ENCODE results near the gene ALK. TPM values are rescaled to one million over a fixed set of nuclear protein-coding genes. Genes with fewer than 3 reads are reported as not detected.

Gene ALK
- polyA plus RNA-seq, 2 of the 4 experiments (the other 2 are of a cell fraction) = not detected

DNA sequence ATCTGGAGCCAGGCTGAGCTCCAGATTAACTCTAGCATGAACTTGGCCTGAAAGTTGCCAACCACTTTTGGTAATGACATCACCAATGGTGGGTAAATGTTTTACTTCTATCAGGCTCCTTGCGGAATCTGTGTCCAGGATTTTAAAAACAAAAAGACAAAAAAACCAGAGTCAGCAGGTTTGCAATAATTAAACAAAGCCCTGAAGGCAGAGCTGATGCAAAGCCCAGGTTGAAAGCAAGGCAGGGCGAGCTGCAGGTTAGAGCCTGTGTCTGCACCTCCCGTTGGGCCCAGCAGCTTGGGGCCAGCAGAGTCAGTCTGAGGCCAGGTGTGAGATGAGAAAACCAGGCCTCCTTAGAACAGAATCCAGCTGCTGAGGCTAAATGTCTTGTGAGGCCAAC, 29.1 kb upstream of the ALK start:
- WGBS (ENCODE audit: missing lambda C conversion rate) = 31% methylated on average over 3 of the region's 3 CpGs
- Histone ChIP-seq H3K4me3 (no peak overlapping the region), H3K4me2 (no peak overlapping the region), H3K27ac (no peak overlapping the region), H3K4me1 (no peaks in the 10 kb centered on the region), H3K9me3 (no peaks in the 10 kb centered on the region)
- no peak for DNase-seq (ENCODE audit: low read depth in 1 of 2, low spot score in 1 of 2)
- CTCF ChIA-PET = interaction anchor here (0.6 to 1.1 kb wide), 3 partner anchors 25 to 641 kb away, joined by 3 read pairs; no protein-coding TSS in a partner anchor
- peak; percentile 66 for TF ChIP-seq MAFK (IDR thresholded peaks at IDR 0.05; ENCODE audit: partially characterized antibody)
- no peak for TF ChIP-seq NFE2L2 (conservative IDR thresholded peaks at IDR 0.05; ENCODE audit: low read length)
- POLR2A ChIA-PET = no interaction called here
- FAIRE-seq = no peak
- no peak for ATAC-seq

DNA sequence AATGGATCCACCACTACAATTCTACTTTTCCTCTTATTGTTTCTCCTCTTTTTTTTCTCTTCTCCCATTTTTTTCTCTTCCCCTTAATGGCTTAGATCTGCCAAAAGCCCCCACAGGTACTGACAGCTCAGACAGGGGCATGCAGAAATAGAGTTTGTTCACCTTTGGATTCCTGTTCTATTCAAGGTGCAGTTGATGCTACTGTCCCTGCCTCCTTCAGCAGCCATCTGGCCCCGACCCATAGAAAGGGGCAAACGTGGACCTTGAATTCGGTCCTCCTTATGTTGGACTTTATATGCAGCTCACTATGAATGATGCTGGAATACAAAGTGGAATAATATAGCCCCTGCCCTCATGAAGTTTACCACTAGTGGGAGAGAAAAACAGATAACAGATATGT, 27.7 kb upstream of the ALK start:
- POLR2A ChIA-PET = no interaction called here
- Histone ChIP-seq H3K27ac (no peak overlapping the region), H3K4me2 (no peak overlapping the region), H3K9me3 (no peaks in the 10 kb centered on the region), H3K4me1 (no peaks in the 10 kb centered on the region), H3K4me3 (no peak overlapping the region)
- TF ChIP-seq RAD21 (conservative IDR thresholded peaks at IDR 0.05 in 1 of 2, IDR thresholded peaks at IDR 0.05 in 1 of 2) (no peak), CTCF (IDR thresholded peaks at IDR 0.05) (no peak)
- CTCF ChIA-PET = interaction anchor here (1.4 to 1.8 kb wide), 3 partner anchors 21 to 78 kb away, joined by 3 to 6 read pairs (median 4); no protein-coding TSS in a partner anchor
- no peak for ATAC-seq
- no peak for FAIRE-seq
- DNase-seq (ENCODE audit: low read depth in 1 of 2, low spot score in 1 of 2) = no peak
- 2% methylated on average over 3 of the region's 3 CpGs for WGBS (ENCODE audit: missing lambda C conversion rate)

DNA sequence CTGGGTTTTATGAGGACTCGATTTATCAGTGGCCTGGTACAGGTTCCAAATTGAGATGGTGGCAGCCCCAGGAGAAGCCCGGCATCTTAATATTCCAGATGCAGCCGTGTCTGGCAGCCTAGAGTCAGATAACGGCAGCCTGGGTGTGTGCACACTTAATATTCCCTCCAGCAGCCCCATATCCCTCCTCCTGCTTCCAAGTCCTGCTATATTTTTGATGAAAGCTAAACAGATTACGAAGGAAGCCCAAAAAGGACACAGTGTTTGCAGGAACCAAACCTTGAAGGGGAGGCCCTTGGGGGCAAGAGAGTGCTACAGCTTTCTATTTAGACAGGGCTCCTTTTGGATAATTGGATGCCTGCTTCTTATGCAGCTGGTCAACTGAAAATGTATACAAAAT, 25.1 kb upstream of the ALK start:
- 1% methylated on average over 5 of the region's 5 CpGs for WGBS (ENCODE audit: missing lambda C conversion rate)
- ATAC-seq (no peak), DNase-seq (ENCODE audit: low read depth in 1 of 2, low spot score in 1 of 2) (no peak), FAIRE-seq (no peak)
- Histone ChIP-seq H3K4me2 (no peak overlapping the region), H3K4me1 (no peaks in the 10 kb centered on the region), H3K27ac (no peak overlapping the region), H3K4me3 (no peak overlapping the region), H3K9me3 (no peaks in the 10 kb centered on the region; the same call in 2 of the 3 replicates)
- CTCF ChIA-PET = interaction anchor here (1.2 to 1.9 kb wide), 3 partner anchors 10 to 80 kb away, joined by 3 to 5 read pairs (median 4); no protein-coding TSS in a partner anchor
- no peak for TF ChIP-seq RNF2 (IDR thresholded peaks at IDR 0.05; ENCODE audit: borderline replicate concordance, low read depth)
- no peak for TF ChIP-seq PHF8 (IDR thresholded peaks at IDR 0.05; ENCODE audit: borderline replicate concordance, low read depth)
- no peak for TF ChIP-seq RAD21 (conservative IDR thresholded peaks at IDR 0.05 in 1 of 2, IDR thresholded peaks at IDR 0.05 in 1 of 2)
- no peak for TF ChIP-seq EHF (CRISPR knock-in tag; IDR thresholded peaks at IDR 0.05)
- TF ChIP-seq MAFK (IDR thresholded peaks at IDR 0.05; ENCODE audit: partially characterized antibody) = no peak
- POLR2A ChIA-PET = no interaction called here

- no peak overlapping the region for H3K27ac ChIP-seq
- DNase-seq (ENCODE audit: low read depth in 1 of 2, low spot score in 1 of 2) = no peak
- ATAC-seq = no peak
- CTCF ChIA-PET = interaction anchor here (2.6 kb wide), 1 partner anchor 20 kb away, joined by 11 read pairs; no protein-coding TSS in a partner anchor
- no peaks in the 10 kb centered on the region; the same call in 2 of the 3 replicates for H3K9me3 ChIP-seq
- 4% methylated on average over 3 of the region's 3 CpGs for WGBS (ENCODE audit: missing lambda C conversion rate)
- no peak overlapping the region for H3K4me2 ChIP-seq
- FAIRE-seq = no peak
- no peak for TF ChIP-seq MAZ (IDR thresholded peaks at IDR 0.05; ENCODE audit: borderline replicate concordance, low read depth, low read length)
- no peak for TF ChIP-seq RAD21 (conservative IDR thresholded peaks at IDR 0.05 in 1 of 2, IDR thresholded peaks at IDR 0.05 in 1 of 2)
- no peak for TF ChIP-seq ZSCAN20 (CRISPR knock-in tag; IDR thresholded peaks at IDR 0.05)
- H3K4me3 ChIP-seq = no peak overlapping the region
- POLR2A ChIA-PET = interaction anchor here (0.6 kb wide), 1 partner anchor 36 kb away, joined by 3 read pairs; no protein-coding TSS in a partner anchor
- no peaks in the 10 kb centered on the region for H3K4me1 ChIP-seq
Observed at GRCh38 chr2:29942711-29943110, 21.3 kb upstream of the ALK start.

DNA sequence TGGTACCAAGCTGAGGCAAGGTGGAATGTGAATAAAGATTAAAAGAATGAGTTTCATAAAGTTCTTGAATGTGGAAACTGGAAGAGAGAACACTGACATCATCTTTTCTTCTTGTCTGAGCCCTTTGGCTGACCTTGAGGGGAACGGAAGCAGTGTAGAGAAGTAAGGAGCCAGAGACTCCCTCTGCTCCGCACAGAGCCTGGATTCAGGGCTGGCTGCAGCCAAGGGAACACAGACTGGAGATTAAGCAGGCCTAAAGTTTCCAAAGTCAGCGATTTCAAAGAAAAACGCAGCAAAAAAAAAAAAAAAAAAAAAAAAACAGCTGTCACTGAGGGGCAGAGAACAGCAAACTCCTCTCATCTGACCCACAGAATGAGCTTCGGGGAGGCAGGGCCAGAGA, 19.3 kb upstream of the ALK start:
- Histone ChIP-seq H3K9me3 (no peaks in the 10 kb centered on the region; the same call in 2 of the 3 replicates), H3K4me2 (no peak overlapping the region), H3K4me3 (no peak overlapping the region), H3K27ac (no peak overlapping the region), H3K4me1 (no peaks in the 10 kb centered on the region)
- ATAC-seq (no peak), FAIRE-seq (no peak), DNase-seq (ENCODE audit: low read depth in 1 of 2, low spot score in 1 of 2) (no peak)
- POLR2A ChIA-PET = no interaction called here
- CTCF ChIA-PET = interaction anchor here (0.6 to 1.4 kb wide), 5 partner anchors 9 to 85 kb away, joined by 3 read pairs; no protein-coding TSS in a partner anchor
- TF ChIP-seq KDM5A (IDR thresholded peaks at IDR 0.05) (no peak), CTCF (IDR thresholded peaks at IDR 0.05) (no peak), ZNF302 (CRISPR knock-in tag; IDR thresholded peaks at IDR 0.05) (no peak), EP300 (IDR thresholded peaks at IDR 0.05) (no peak), FOSB (CRISPR knock-in tag; IDR thresholded peaks at IDR 0.05) (no peak)
- 14% methylated on average over 5 of the region's 5 CpGs for WGBS (ENCODE audit: missing lambda C conversion rate)

Measured in A549 (cell line).